Endothelial cell of umbilical vein (primary cell): ENCODE measurements around the gene IL25. TPM values are rescaled to one million over a fixed set of nuclear protein-coding genes. Genes with fewer than 3 reads are reported as not detected.
"Not testable (repeated sequence)": the region's sequence is repeated elsewhere in the genome, so short reads cannot be mapped to it uniquely, and the experiment has no call there.

Experiments used
- BruUV-seq: library from RNA; stranded (reverse); fragments of 400-500 nt; replicated peaks from 2 replicates; lab custom pipeline; 2021; lab: Mats Ljungman, UMichigan
- CTCF ChIA-PET: fragments of 300-600, 350-600 bp; sonication (Branson Sonifier 250); formaldehyde crosslinking; loops from one replicate; lab custom pipeline; 2021; ENCODE audit warnings: antibody characterized with exemption, inconsistent platforms; lab: Charles Lee
- POLR2A ChIA-PET: fragments of 300-600, 350-600 bp; sonication (Branson Sonifier 250); formaldehyde crosslinking; loops from one replicate; lab custom pipeline; 2021; ENCODE audit warnings: antibody characterized with exemption, inconsistent platforms; lab: Charles Lee
- DNase-seq: peaks from one replicate; pipeline ENCODE4 v3.0.0-alpha.2; 2011; ENCODE audit warnings: low read depth, low spot score
- FAIRE-seq: peaks from 2 replicates; lab custom pipeline; 2011; peaks lifted over from hg19 to GRCh38; lab: Jason Lieb, UNC
- H2AFZ ChIP-seq: 2 replicates; pipeline ENCODE4 v1.6.0; 2012; ENCODE audit warnings: low read depth, low read length, control low read depth, inconsistent platforms
- H3K27ac ChIP-seq: 2 replicates; pipeline ENCODE4 v1.5.1; 2011; ENCODE audit warnings: low read depth, mild to moderate bottlenecking, control low read depth, low read length, moderate library complexity; ENCODE audit not compliant: insufficient read depth
- H3K27me3 ChIP-seq, 2 experiments: 2 replicates each; pipeline versions ENCODE4 v1.6.0 to v1.6.1; 2011; ENCODE audit warnings: low read length in 2 of 2, mixed read lengths in 1 of 2; ENCODE audit not compliant: control insufficient read depth in 2 of 2, insufficient read depth in 2 of 2
- H3K36me3 ChIP-seq, 2 experiments: 2 replicates in 1 of 2; 3 replicates in 1 of 2; pipeline ENCODE4 v1.5.1; 2011; ENCODE audit warnings: low read length in 2 of 2, mild to moderate bottlenecking in 1 of 2, moderate library complexity in 1 of 2; ENCODE audit not compliant: control insufficient read depth in 2 of 2, insufficient read depth in 2 of 2; ENCODE audit errors: extremely low read depth in 1 of 2
- H3K4me1 ChIP-seq: 3 replicates; pipeline ENCODE4 v1.5.1; 2011; ENCODE audit warnings: mild to moderate bottlenecking, low read length; ENCODE audit not compliant: control insufficient read depth, insufficient read depth; ENCODE audit errors: extremely low read depth
- H3K4me2 ChIP-seq: 2 replicates; pipeline ENCODE4 v1.6.1; 2011; ENCODE audit warnings: low read length, control low read depth, mixed read lengths; ENCODE audit not compliant: insufficient read depth
- H3K4me3 ChIP-seq, 3 experiments: fragments of 200-600 bp in 1 of 3; sonication (generic), shearing (Covaris generic) in 1 of 3; replicated peaks in 1 of 3; 2 replicates each; pipeline ENCODE4 v1.5.1; 2011 to 2016; ENCODE audit warnings: control low read depth in 3 of 3, low read length in 3 of 3, mild to moderate bottlenecking in 2 of 3, inconsistent platforms in 1 of 3, low read depth in 1 of 3, moderate library complexity in 1 of 3; ENCODE audit not compliant: insufficient read depth in 1 of 3
- H3K79me2 ChIP-seq: 2 replicates; pipeline ENCODE4 v1.6.0; 2012; ENCODE audit warnings: low read length, inconsistent platforms; ENCODE audit not compliant: control insufficient read depth, insufficient read depth
- H3K9ac ChIP-seq: replicated peaks from 2 replicates; pipeline ENCODE3; 2011; ENCODE audit warnings: low read length, control low read depth; ENCODE audit not compliant: insufficient read depth; ENCODE audit errors: extremely low read depth
- H3K9me1 ChIP-seq: replicated peaks from 3 replicates; pipeline ENCODE4 v1.6.0; 2011; ENCODE audit warnings: mild to moderate bottlenecking, low read length; ENCODE audit not compliant: control insufficient read depth, insufficient read depth; ENCODE audit errors: extremely low read depth
- H3K9me3 ChIP-seq: replicated peaks from 2 replicates; pipeline ENCODE4 v1.5.1; 2012; ENCODE audit warnings: low read length, inconsistent platforms; ENCODE audit not compliant: control insufficient read depth, insufficient read depth
- H4K20me1 ChIP-seq: replicated peaks from 2 replicates; pipeline ENCODE3; 2011; ENCODE audit warnings: mild to moderate bottlenecking, low read length; ENCODE audit not compliant: control insufficient read depth, insufficient read depth; ENCODE audit errors: extremely low read depth
- CTCF ChIP-seq, 2 donors: IDR thresholded peaks; 1 replicate in 1 of 2; 2 replicates in 1 of 2; pipeline ENCODE4 v1.5.1; 2011; ENCODE audit warnings: low read length in 2 of 2, mild to moderate bottlenecking in 2 of 2, moderate library complexity in 2 of 2, control low read depth in 1 of 2, inconsistent platforms in 1 of 2, low read depth in 1 of 2; ENCODE audit not compliant: insufficient read depth in 1 of 2; ENCODE audit errors: extremely low read depth in 1 of 2
- EZH2 ChIP-seq: IDR thresholded peaks from 2 replicates; pipeline ENCODE4 v1.6.1; 2012; ENCODE audit warnings: borderline replicate concordance, low read depth, mild to moderate bottlenecking, moderate library complexity, low read length, inconsistent platforms; ENCODE audit not compliant: severe bottlenecking
- FOS ChIP-seq: IDR thresholded peaks from 2 replicates; pipeline ENCODE4 v1.6.1; 2011; ENCODE audit warnings: mild to moderate bottlenecking, low read length, moderate library complexity, borderline replicate concordance; ENCODE audit not compliant: insufficient read depth
- GATA2 ChIP-seq: IDR thresholded peaks from 2 replicates; pipeline ENCODE4 v1.7.0; 2011; ENCODE audit warnings: low read depth, mild to moderate bottlenecking, moderate library complexity, mixed read lengths, low read length; ENCODE audit not compliant: insufficient read length, insufficient read depth
- JUN ChIP-seq: IDR thresholded peaks from 2 replicates; pipeline ENCODE4 v1.6.1; 2011; ENCODE audit warnings: borderline replicate concordance, low read depth; ENCODE audit not compliant: insufficient read length, insufficient read depth
- MAX ChIP-seq: IDR thresholded peaks from 2 replicates; pipeline ENCODE4 v1.6.1; 2011; ENCODE audit not compliant: insufficient read depth, insufficient read length
- MYC ChIP-seq: IDR thresholded peaks from one replicate; pipeline ENCODE4 v1.6.1; 2011; ENCODE audit warnings: mild to moderate bottlenecking, low read depth, low read length
- POLR2A ChIP-seq: IDR thresholded peaks from 2 replicates; pipeline ENCODE4 v1.6.1; 2012; ENCODE audit warnings: low read depth, mild to moderate bottlenecking, control low read depth, low read length
- POLR2AphosphoS5 ChIP-seq: IDR thresholded peaks from 2 replicates; pipeline ENCODE4 v1.6.1; 2012; ENCODE audit warnings: low read depth, mild to moderate bottlenecking, control low read depth, low read length, moderate library complexity; ENCODE audit not compliant: insufficient read depth
- dilution Hi-C: fragments of 300-500 bp; cut with MboI; formaldehyde crosslinking; loops from one replicate; pipeline ENCODE4 v1.15.0; 2019; ENCODE audit warnings: low sequenced_read_pairs; ENCODE audit not compliant: extremely low pct_ligation_motif_present
- intact Hi-C: fragments of 100-400 bp; cut with micrococcal nuclease; formaldehyde crosslinking; loops from one replicate; pipeline ENCODE4 v1.10.0; 2022
- polyA plus RNA-seq, 4 experiments: library from polyadenylated mRNA; depleted of rRNA in 3 of 4; stranded (reverse) in 3 of 4; unstranded in 1 of 4; fragments of >200 nt; gene quantifications; 2 replicates each; pipeline versions ENCODE4 v1.2.1 to v1.2.3, GENCODE V29; 2011 to 2012; ENCODE audit warnings: missing spikeins in 1 of 4
- total RNA-seq: library from RNA; stranded (reverse); gene quantifications from 2 replicates; pipeline ENCODE4 v1.2.3, GENCODE V29; 2021

Gene IL25
- total and polyA plus RNA-seq, 2 donors (not counting 3 experiments of a cell fraction or from before 2014, with no cell fraction given) = not detected

GRCh38 chr14:23388996-23389395 is 16.4 kb downstream of the IL25 start:
- intact Hi-C loops (no loop called here), dilution Hi-C loops (no loop called here)
- Histone ChIP-seq H3K9me3 (no peaks in the 10 kb centered on the region), H4K20me1 (no peaks in the 10 kb centered on the region), H3K27ac (no peak overlapping the region), H3K4me3 (no peak overlapping the region), H2AFZ (no peak overlapping the region), H3K79me2 (no peaks in the 10 kb centered on the region), H3K4me1 (no peaks in the 10 kb centered on the region), H3K27me3 (no peaks in the 10 kb centered on the region), H3K9me1 (no peaks in the 10 kb centered on the region), H3K9ac (no peak overlapping the region), H3K4me2 (no peak overlapping the region), H3K36me3 (no peaks in the 10 kb centered on the region)
- FAIRE-seq (no peak), DNase-seq (no peak)
- no TSS peak for BruUV-seq
- CTCF ChIA-PET = interaction anchor here (2.3 kb wide), 1 partner anchor 10 kb away, joined by 10 read pairs; no protein-coding TSS in a partner anchor
- TF ChIP-seq FOS = no peak
- no peak for TF ChIP-seq JUN
- TF ChIP-seq EZH2 = no peak
- no peak for TF ChIP-seq POLR2AphosphoS5
- TF ChIP-seq POLR2A = no peak
- no peak for TF ChIP-seq MYC
- POLR2A ChIA-PET = no interaction called here

GRCh38 chr14:23389396-23389795 is 16.8 kb downstream of the IL25 start:
- Histone ChIP-seq H3K27ac (no peak overlapping the region), H3K79me2 (no peaks in the 10 kb centered on the region), H2AFZ (no peak overlapping the region), H3K9me1 (no peaks in the 10 kb centered on the region), H3K9ac (no peak overlapping the region), H3K36me3 (no peaks in the 10 kb centered on the region), H3K27me3 (no peaks in the 10 kb centered on the region), H3K4me2 (no peak overlapping the region), H4K20me1 (no peaks in the 10 kb centered on the region), H3K4me3 (no peak overlapping the region), H3K9me3 (no peaks in the 10 kb centered on the region), H3K4me1 (no peaks in the 10 kb centered on the region)
- dilution Hi-C loops (no loop called here), intact Hi-C loops (no loop called here)
- TF ChIP-seq CTCF (IDR thresholded peaks at IDR 0.05; ENCODE audit: extremely low read depth in 1 of 2, insufficient read depth in 1 of 2, low read depth in 1 of 2, low read length in 2 of 2) (no peak), MYC (no peak), FOS (no peak), POLR2A (no peak), POLR2AphosphoS5 (no peak), EZH2 (no peak), JUN (no peak), GATA2 (no peak), MAX (no peak)
- no TSS peak for BruUV-seq
- no peak for DNase-seq
- ChIA-PET POLR2A (no interaction called here), CTCF (interaction anchor here (2.3 kb wide), 1 partner anchor 10 kb away, joined by 10 read pairs; no protein-coding TSS in a partner anchor)
- no peak for FAIRE-seq

GRCh38 chr14:23389871-23390270 is 17.3 kb downstream of the IL25 start:
- H3K9me1 ChIP-seq, intact Hi-C loops, H3K79me2 ChIP-seq, H3K4me2 ChIP-seq, H2AFZ ChIP-seq, BruUV-seq, H3K27me3 ChIP-seq, H3K4me3 ChIP-seq, H3K27ac ChIP-seq, H3K9ac ChIP-seq, H4K20me1 ChIP-seq, POLR2A ChIA-PET, H3K36me3 ChIP-seq, FAIRE-seq, H3K9me3 ChIP-seq, H3K4me1 ChIP-seq, dilution Hi-C loops, DNase-seq: not testable (repeated sequence)
- CTCF ChIA-PET = interaction anchor here (2.3 kb wide), 1 partner anchor 10 kb away, joined by 10 read pairs; no protein-coding TSS in a partner anchor
